ENCODE results near the gene DTD1.

Gene DTD1

GRCh38 chr20:18802012-18802634 lies 214.3 kb downstream of the DTD1 start:
- DNase-seq: no peak

DNA sequence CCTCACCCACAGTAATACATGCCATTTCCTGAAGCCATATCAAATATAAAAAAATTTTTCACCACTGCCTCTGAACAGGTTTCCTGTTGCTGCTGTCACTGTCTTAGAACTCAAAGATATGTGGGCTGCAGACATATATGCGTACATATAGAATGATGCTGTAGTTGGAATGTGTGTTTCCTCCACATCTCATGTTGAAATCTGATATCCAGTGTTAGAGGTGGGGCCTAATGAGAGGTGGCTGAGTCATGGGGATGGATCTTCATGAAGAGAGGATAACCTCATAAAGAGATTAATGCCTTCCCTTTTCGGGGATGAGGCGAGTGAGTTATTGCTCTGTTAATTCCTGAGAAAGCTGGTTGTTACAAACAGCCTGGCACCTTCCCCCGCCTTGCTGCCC lies 218.0 kb downstream of the DTD1 start:
- DNase-seq: no peak

GRCh38 chr20:18808712-18809111 lies 220.9 kb downstream of the DTD1 start:
- no peak for DNase-seq

- DNase-seq: no peak
Measured at GRCh38 chr20:18811186-18811585, 223.3 kb downstream of the DTD1 start.

DNA sequence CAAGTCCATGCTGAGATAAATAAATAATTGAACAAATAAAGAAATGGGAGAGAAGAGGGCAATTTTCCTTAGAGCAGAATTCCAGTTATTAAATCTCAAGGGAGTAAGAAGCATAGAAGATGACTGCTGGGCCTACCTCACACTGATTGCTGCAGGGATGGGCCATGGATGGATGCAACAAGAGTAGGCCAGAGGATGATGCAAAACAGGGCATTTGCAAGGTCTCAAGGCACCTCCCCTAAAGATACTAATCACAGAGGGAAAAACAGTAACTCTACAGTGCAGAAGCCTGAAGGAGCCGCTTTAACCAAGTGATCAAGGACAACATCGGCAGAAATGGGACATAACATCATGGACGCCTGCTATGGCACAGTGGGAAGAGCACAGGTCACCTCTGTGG lies 224.1 kb downstream of the DTD1 start:
- DNase-seq: no peak

DNA sequence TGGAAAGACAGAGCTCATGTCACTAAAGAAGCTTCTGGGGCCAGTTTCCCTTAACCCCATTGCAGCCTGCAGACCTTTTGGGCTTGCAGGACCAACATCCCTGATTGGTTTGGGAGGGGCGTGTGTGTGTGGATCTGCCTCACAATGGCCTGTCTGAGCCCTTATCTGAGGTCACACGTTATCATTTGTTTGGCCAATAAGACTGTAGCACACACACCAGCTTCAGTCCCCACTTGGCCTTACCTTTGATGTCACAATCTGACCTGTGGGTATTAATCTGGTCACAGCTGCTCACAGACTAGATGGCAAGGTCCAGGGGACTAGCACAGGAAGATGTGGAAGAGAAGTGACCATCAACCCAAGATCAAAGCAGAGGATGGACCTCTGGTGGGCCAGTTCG lies 225.6 kb downstream of the DTD1 start, which contains the start of gene SCP2D1:
Gene SCP2D1 (plus strand): TSS at position 301 of the 400 bp plus-strand sequence. CDS start 33 bp downstream, at position 334.
- no peak for DNase-seq

- no peak for DNase-seq
Measured at GRCh38 chr20:18815194-18815942, 227.5 kb downstream of the DTD1 start.

Measured in stimulated activated CD4-positive, alpha-beta T cell treated with anti-CD3 and anti-CD28 coated beads, Interleukin-1b, Interleukin-23, amount 100 ng/mL, for 48 hours (primary cell).